ENCODE data around the gene BANK1. TPM values are rescaled to one million over a fixed set of nuclear protein-coding genes. Genes with fewer than 3 reads are reported as not detected.

Gene BANK1
- total RNA-seq, 1 experiment from 2014 or later, result 2.4 TPM

DNA sequence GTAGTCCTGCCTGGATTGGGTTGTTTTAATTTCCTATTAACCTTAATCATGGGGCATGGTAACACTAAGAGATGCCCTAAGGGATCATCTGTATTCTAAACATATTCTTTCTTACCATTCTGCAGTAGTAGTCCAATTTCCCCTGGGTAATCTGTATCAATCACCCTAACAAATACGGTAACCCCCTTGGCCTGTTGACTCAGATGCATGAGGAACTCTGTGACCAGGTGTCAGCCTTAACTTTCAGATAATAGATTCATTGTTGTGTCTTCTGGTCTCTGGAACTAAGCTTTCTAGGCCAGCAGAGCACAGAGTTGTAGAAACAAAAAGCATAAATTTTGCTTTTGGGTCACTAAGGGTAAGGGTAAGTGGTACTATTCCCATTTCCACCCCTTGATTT lies 13.1 kb upstream of the BANK1 start:
- H3K9ac ChIP-seq (ENCODE audit: low read length), result no peak overlapping the region
- H3K27me3 ChIP-seq (ENCODE audit: insufficient read depth, low read length), result no peaks in the 10 kb centered on the region
- DNase-seq (ENCODE audit: low read depth, low spot score) (no peak), ATAC-seq (no peak)
- POLR2A ChIA-PET, result no interaction called here
- CTCF ChIA-PET, result no interaction called here
- H3K4me1 ChIP-seq (ENCODE audit: control insufficient read depth in 1 of 2, insufficient read depth in 2 of 2, low read length in 2 of 2), result no peaks in the 10 kb centered on the region
- TF ChIP-seq ELF1 (IDR thresholded peaks at IDR 0.05; ENCODE audit: borderline replicate concordance, low read depth) (no peak), EGR1 (IDR thresholded peaks at IDR 0.05; ENCODE audit: low read depth) (no peak), TCF7L2 (IDR thresholded peaks at IDR 0.05; ENCODE audit: borderline replicate concordance, extremely low read depth, insufficient read depth, insufficient read length) (no peak), FOSL1 (IDR thresholded peaks at IDR 0.05; ENCODE audit: low read depth) (no peak), CBX3 (IDR thresholded peaks at IDR 0.05; ENCODE audit: low read depth) (no peak), SRF (IDR thresholded peaks at IDR 0.05; ENCODE audit: low read depth) (no peak), SP1 (IDR thresholded peaks at IDR 0.05; ENCODE audit: low read depth) (no peak), REST (IDR thresholded peaks at IDR 0.05; ENCODE audit: low read depth) (no peak), RAD21 (IDR thresholded peaks at IDR 0.05; ENCODE audit: low read depth) (no peak), ZBTB33 (IDR thresholded peaks at IDR 0.05; ENCODE audit: extremely low read depth, insufficient replicate concordance, low read length) (no peak), ZNF274 (IDR thresholded peaks at IDR 0.05; ENCODE audit: low read depth, low read length) (no peak), SIN3A (IDR thresholded peaks at IDR 0.05; ENCODE audit: low read depth) (no peak), CEBPB (IDR thresholded peaks at IDR 0.05; ENCODE audit: low read depth) (no peak), EZH2 (IDR thresholded peaks at IDR 0.05) (no peak), MAX (IDR thresholded peaks at IDR 0.05) (no peak), YY1 (IDR thresholded peaks at IDR 0.05; ENCODE audit: extremely low read depth, insufficient replicate concordance, low read depth, low read length) (no peak), POLR2A (IDR thresholded peaks at IDR 0.05; ENCODE audit: borderline replicate concordance, extremely low read depth, insufficient read depth, insufficient read length) (no peak)
- TF ChIP-seq, protein P1, sequence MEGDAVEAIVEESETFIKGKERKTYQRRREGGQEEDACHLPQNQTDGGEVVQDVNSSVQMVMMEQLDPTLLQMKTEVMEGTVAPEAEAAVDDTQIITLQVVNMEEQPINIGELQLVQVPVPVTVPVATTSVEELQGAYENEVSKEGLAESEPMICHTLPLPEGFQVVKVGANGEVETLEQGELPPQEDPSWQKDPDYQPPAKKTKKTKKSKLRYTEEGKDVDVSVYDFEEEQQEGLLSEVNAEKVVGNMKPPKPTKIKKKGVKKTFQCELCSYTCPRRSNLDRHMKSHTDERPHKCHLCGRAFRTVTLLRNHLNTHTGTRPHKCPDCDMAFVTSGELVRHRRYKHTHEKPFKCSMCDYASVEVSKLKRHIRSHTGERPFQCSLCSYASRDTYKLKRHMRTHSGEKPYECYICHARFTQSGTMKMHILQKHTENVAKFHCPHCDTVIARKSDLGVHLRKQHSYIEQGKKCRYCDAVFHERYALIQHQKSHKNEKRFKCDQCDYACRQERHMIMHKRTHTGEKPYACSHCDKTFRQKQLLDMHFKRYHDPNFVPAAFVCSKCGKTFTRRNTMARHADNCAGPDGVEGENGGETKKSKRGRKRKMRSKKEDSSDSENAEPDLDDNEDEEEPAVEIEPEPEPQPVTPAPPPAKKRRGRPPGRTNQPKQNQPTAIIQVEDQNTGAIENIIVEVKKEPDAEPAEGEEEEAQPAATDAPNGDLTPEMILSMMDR (IDR thresholded peaks at IDR 0.05 in 2 of 3, conservative IDR thresholded peaks at IDR 0.05 in 1 of 3; ENCODE audit: borderline replicate concordance in 1 of 3, insufficient read depth in 1 of 3, low read depth in 2 of 3, low read length in 2 of 3), result no peak
- no peaks in the 10 kb centered on the region for H3K79me2 ChIP-seq (ENCODE audit: insufficient read depth, low read length)
- no peaks in the 10 kb centered on the region for H4K20me1 ChIP-seq (ENCODE audit: insufficient read depth)
- no peak overlapping the region for H3K4me2 ChIP-seq (ENCODE audit: low read length)
- RAD21 ChIA-PET (ENCODE audit: low non-redundant PET in 1 of 2, low total read pairs in 2 of 2, uncharacterized antibody in 2 of 2, unreplicated experiment in 2 of 2), result no interaction called here
- no peaks in the 10 kb centered on the region for H3K9me3 ChIP-seq (ENCODE audit: control insufficient read depth in 1 of 2, insufficient read depth in 1 of 2, low read depth in 1 of 2, low read length in 2 of 2)
- no peak overlapping the region for H3K27ac ChIP-seq (ENCODE audit: low read depth, low read length)
- no peaks in the 10 kb centered on the region for H3K36me3 ChIP-seq (ENCODE audit: control insufficient read depth in 1 of 2, insufficient read depth in 2 of 2, low read length in 2 of 2)
- intact Hi-C loops (cut with micrococcal nuclease), result no loop called here
- no peaks in the 10 kb centered on the region for H3K9me2 ChIP-seq (ENCODE audit: insufficient read depth)
- no peak overlapping the region for H3K4me3 ChIP-seq (replicated peaks in 1 of 2; ENCODE audit: low read depth in 1 of 2, low read length in 2 of 2)
- H2AFZ ChIP-seq (ENCODE audit: low read depth, low read length, poor library complexity, severe bottlenecking), result no peak overlapping the region
- no TSS peak for BruUV-seq (replicated peaks)

All from HCT116 (cell line).